PFSK-1 (cell line): ENCODE measurements around the gene NEK5.

Experiments used
- FOXP2 ChIP-seq: optimal IDR thresholded peaks from 2 replicates; pipeline ENCODE3; 2011; ENCODE audit warnings: borderline replicate concordance, control low read depth, inconsistent platforms; ENCODE audit not compliant: insufficient read depth; ENCODE audit errors: extremely low read length, extremely low read depth
- POLR2AphosphoS5 ChIP-seq: IDR thresholded peaks from 2 replicates; pipeline ENCODE4 v1.6.1; 2012; ENCODE audit warnings: low read depth, mild to moderate bottlenecking, control low read depth, low read length, moderate library complexity
- REST ChIP-seq, 2 experiments: IDR thresholded peaks; 2 replicates each; pipeline versions ENCODE4 v1.6.1 to v1.8.0; 2011 to 2012; ENCODE audit warnings: low read depth in 2 of 2, low read length in 2 of 2, control low read depth in 1 of 2, inconsistent platforms in 1 of 2, mild to moderate bottlenecking in 1 of 2, moderate library complexity in 1 of 2; ENCODE audit not compliant: insufficient read depth in 1 of 2
- SIN3A ChIP-seq: IDR thresholded peaks from 2 replicates; pipeline ENCODE4 v1.6.1; 2012; ENCODE audit warnings: mild to moderate bottlenecking, low read length, moderate library complexity, borderline replicate concordance; ENCODE audit not compliant: insufficient read depth
- TAF1 ChIP-seq: IDR thresholded peaks from 2 replicates; pipeline ENCODE4 v1.6.1; 2012; ENCODE audit warnings: low read length, control low read depth, borderline replicate concordance; ENCODE audit not compliant: insufficient read depth

Gene NEK5

GRCh38 chr13:52053460-52053859 lies 75.4 kb downstream of the NEK5 start:
- TF ChIP-seq FOXP2, result no peak
- no peak for TF ChIP-seq SIN3A
- TF ChIP-seq POLR2AphosphoS5, result no peak
- no peak for TF ChIP-seq TAF1

- TF ChIP-seq REST (IDR thresholded peaks at IDR 0.05; ENCODE audit: insufficient read depth in 1 of 2, low read depth in 2 of 2, low read length in 2 of 2) (no peak), SIN3A (no peak), FOXP2 (no peak), POLR2AphosphoS5 (no peak), TAF1 (no peak)
Observed at GRCh38 chr13:52051400-52051799, 77.5 kb downstream of the NEK5 start.

- TF ChIP-seq POLR2AphosphoS5, result no peak
- TF ChIP-seq TAF1, result no peak
Observed at GRCh38 chr13:52048516-52048915, 80.4 kb downstream of the NEK5 start.

GRCh38 chr13:52047463-52047862 lies 81.4 kb downstream of the NEK5 start:
- TF ChIP-seq POLR2AphosphoS5, result no peak
- no peak for TF ChIP-seq TAF1
- no peak for TF ChIP-seq REST (IDR thresholded peaks at IDR 0.05; ENCODE audit: insufficient read depth in 1 of 2, low read depth in 2 of 2, low read length in 2 of 2)
- no peak for TF ChIP-seq FOXP2
- TF ChIP-seq SIN3A, result no peak

- no peak for TF ChIP-seq TAF1
- TF ChIP-seq FOXP2, result no peak
- TF ChIP-seq SIN3A, result no peak
- no peak for TF ChIP-seq POLR2AphosphoS5
- no peak for TF ChIP-seq REST (IDR thresholded peaks at IDR 0.05; ENCODE audit: insufficient read depth in 1 of 2, low read depth in 2 of 2, low read length in 2 of 2)
Observed at GRCh38 chr13:52043675-52044074, 85.2 kb downstream of the NEK5 start.

GRCh38 chr13:52036037-52036436 lies 92.8 kb downstream of the NEK5 start:
- TF ChIP-seq REST (IDR thresholded peaks at IDR 0.05; ENCODE audit: insufficient read depth in 1 of 2, low read depth in 2 of 2, low read length in 2 of 2), result no peak
- no peak for TF ChIP-seq FOXP2
- no peak for TF ChIP-seq POLR2AphosphoS5
- TF ChIP-seq SIN3A, result no peak
- no peak for TF ChIP-seq TAF1
